ENCODE data around the gene KLC1. TPM values are rescaled to one million over a fixed set of nuclear protein-coding genes. Genes with fewer than 3 reads are reported as not detected.

KLC1 gene
- total RNA-seq, 4 donors from 2014 or later, result 205 to 427 (median 291) TPM

- no peak for TF ChIP-seq POLR2AphosphoS5 (IDR thresholded peaks at IDR 0.05)
- TF ChIP-seq EP300 (IDR thresholded peaks at IDR 0.05; ENCODE audit: low read depth), result no peak
- TF ChIP-seq POLR2A (IDR thresholded peaks at IDR 0.05), result no peak
- no peak for TF ChIP-seq CTCF (IDR thresholded peaks at IDR 0.05)
- Histone ChIP-seq H3K9me3 (no peaks in the 10 kb centered on the region), H3K27ac (no peak overlapping the region), H3K4me3 (no peak overlapping the region), H3K36me3 (peaks cover 0 to 20% (median 5%) of the 10 kb centered on the region in 4 donors), H3K27me3 (no peaks in the 10 kb centered on the region), H3K4me1 (peaks cover 14 to 33% (median 24%) of the 10 kb centered on the region in 4 donors)
- intact Hi-C loops (cut with DNase I; ENCODE audit: low total_unique reads) (no loop called here), in situ Hi-C loops (cut with MboI; ENCODE audit: low pct_ligation_motif_present in 1 of 4, low pct_unique_long_range_greater_than_20kb in 1 of 4, low sequenced_read_pairs in 3 of 4) (no loop called here)
- 93% methylated on average over 16 of the region's 16 CpGs; no CpG with 5 or more reads in 1 of the 2 donors for WGBS, 2 donors (ENCODE audit: low coverage in 1 of 2)
- DNase-seq, result no peak
These were observed 96.9 kb downstream of the KLC1 start for GRCh38 chr14:103725739-103726395.

GRCh38 chr14:103726474-103726873, 97.5 kb downstream of the KLC1 start:
- DNase-seq, result no peak
- 96% methylated on average over 14 of the region's 18 CpGs; no CpG with 5 or more reads in 1 of the 2 donors for WGBS, 2 donors (ENCODE audit: low coverage in 1 of 2)
- no peak overlapping the region for H3K27ac ChIP-seq
- H3K27me3 ChIP-seq, result no peaks in the 10 kb centered on the region
- TF ChIP-seq CTCF (IDR thresholded peaks at IDR 0.05) (no peak), EP300 (IDR thresholded peaks at IDR 0.05; ENCODE audit: low read depth) (no peak), POLR2A (IDR thresholded peaks at IDR 0.05) (no peak), POLR2AphosphoS5 (IDR thresholded peaks at IDR 0.05) (no peak)
- H3K4me3 ChIP-seq, result no peak overlapping the region
- no peaks in the 10 kb centered on the region for H3K9me3 ChIP-seq
- H3K4me1 ChIP-seq, result peaks cover 14 to 33% (median 24%) of the 10 kb centered on the region in 4 donors
- in situ Hi-C loops (cut with MboI; ENCODE audit: low pct_ligation_motif_present in 1 of 4, low pct_unique_long_range_greater_than_20kb in 1 of 4, low sequenced_read_pairs in 3 of 4), result no loop called here
- intact Hi-C loops (cut with DNase I; ENCODE audit: low total_unique reads), result no loop called here
- H3K36me3 ChIP-seq, result peaks cover 0 to 20% (median 5%) of the 10 kb centered on the region in 4 donors

GRCh38 chr14:103727313-103727980, 98.4 kb downstream of the KLC1 start:
- intact Hi-C loops (cut with DNase I; ENCODE audit: low total_unique reads) (no loop called here), in situ Hi-C loops (cut with MboI; ENCODE audit: low pct_ligation_motif_present in 1 of 4, low pct_unique_long_range_greater_than_20kb in 1 of 4, low sequenced_read_pairs in 3 of 4) (no loop called here)
- Histone ChIP-seq H3K4me3 (no peak overlapping the region), H3K9me3 (no peaks in the 10 kb centered on the region), H3K4me1 (peaks cover 14 to 33% (median 24%) of the 10 kb centered on the region in 4 donors), H3K27me3 (no peaks in the 10 kb centered on the region), H3K36me3 (peaks cover 0 to 20% (median 6%) of the 10 kb centered on the region in 4 donors), H3K27ac (peak overlapping the region in 1 of 4 donors; percentile 26)
- TF ChIP-seq EP300 (IDR thresholded peaks at IDR 0.05; ENCODE audit: low read depth) (no peak), POLR2A (IDR thresholded peaks at IDR 0.05) (no peak), CTCF (IDR thresholded peaks at IDR 0.05) (peak in 2 of 5 experiments; percentile 6 to 20), POLR2AphosphoS5 (IDR thresholded peaks at IDR 0.05) (no peak)
- DNase-seq, result peak; percentile 63
- WGBS, 2 donors (ENCODE audit: low coverage in 1 of 2), result 71% methylated on average over 52 of the region's 53 CpGs; no CpG with 5 or more reads in 1 of the 2 donors

- intact Hi-C loops (cut with DNase I; ENCODE audit: low total_unique reads), result no loop called here
- WGBS, 2 donors (ENCODE audit: low coverage in 1 of 2), result 89% methylated on average over 18 of the region's 19 CpGs; no CpG with 5 or more reads in 1 of the 2 donors
- H3K4me1 ChIP-seq, result peaks cover 10 to 27% (median 18%) of the 10 kb centered on the region in 4 donors
- H3K27me3 ChIP-seq, result no peaks in the 10 kb centered on the region
- TF ChIP-seq POLR2AphosphoS5 (IDR thresholded peaks at IDR 0.05) (no peak), EP300 (IDR thresholded peaks at IDR 0.05; ENCODE audit: low read depth) (no peak), POLR2A (IDR thresholded peaks at IDR 0.05) (no peak), CTCF (IDR thresholded peaks at IDR 0.05) (no peak)
- H3K4me3 ChIP-seq, result no peak overlapping the region
- H3K9me3 ChIP-seq, result no peaks in the 10 kb centered on the region
- peaks cover 0 to 20% (median 9%) of the 10 kb centered on the region in 4 donors for H3K36me3 ChIP-seq
- in situ Hi-C loops (cut with MboI; ENCODE audit: low pct_ligation_motif_present in 1 of 4, low pct_unique_long_range_greater_than_20kb in 1 of 4, low sequenced_read_pairs in 3 of 4), result no loop called here
- no peak overlapping the region for H3K27ac ChIP-seq
- no peak for DNase-seq
These were observed 99.1 kb downstream of the KLC1 start for GRCh38 chr14:103728141-103728540.

Data from transverse colon (tissue), 4 donors.